DMS153 treated with DMSO at 0.1 percent for 48 hours (cell line): ENCODE results near the gene FMNL2.

Source experiments
- DNase-seq: peaks from one replicate; lab custom pipeline; 2025; ENCODE audit not compliant: unreplicated experiment; lab: John Stamatoyannopoulos, UW

The FMNL2 gene

GRCh38 chr2:152569186-152569585 lies 234.2 kb downstream of the FMNL2 start:
- DNase-seq = no peak

- no peak for DNase-seq
Measured at GRCh38 chr2:152571048-152571766, 236.2 kb downstream of the FMNL2 start.

- DNase-seq = no peak
Measured at GRCh38 chr2:152572031-152572430, 237.1 kb downstream of the FMNL2 start.

GRCh38 chr2:152573168-152573567 lies 238.2 kb downstream of the FMNL2 start:
- no peak for DNase-seq

GRCh38 chr2:152577579-152577978 lies 242.6 kb downstream of the FMNL2 start:
- no peak for DNase-seq

GRCh38 chr2:152578573-152578972 lies 243.6 kb downstream of the FMNL2 start:
- DNase-seq = no peak

- no peak for DNase-seq
Measured at GRCh38 chr2:152580714-152581113, 245.7 kb downstream of the FMNL2 start.

- no peak for DNase-seq
Measured at GRCh38 chr2:152581360-152581759, 246.4 kb downstream of the FMNL2 start.

GRCh38 chr2:152582081-152582480 lies 247.1 kb downstream of the FMNL2 start:
- no peak for DNase-seq

- no peak for DNase-seq
Measured at GRCh38 chr2:152583512-152584229, 248.7 kb downstream of the FMNL2 start.

GRCh38 chr2:152584301-152584700 lies 249.3 kb downstream of the FMNL2 start:
- no peak for DNase-seq

GRCh38 chr2:152585830-152586484 lies 251.0 kb downstream of the FMNL2 start:
- no peak for DNase-seq

- no peak for DNase-seq
Measured at GRCh38 chr2:152587187-152587947, 252.4 kb downstream of the FMNL2 start.

GRCh38 chr2:152588998-152589397 lies 254.0 kb downstream of the FMNL2 start:
- no peak for DNase-seq

- DNase-seq = no peak
Measured at GRCh38 chr2:152594022-152594766, 259.2 kb downstream of the FMNL2 start.

- no peak for DNase-seq
Measured at GRCh38 chr2:152594792-152595191, 259.8 kb downstream of the FMNL2 start.

GRCh38 chr2:152598975-152599759 lies 264.2 kb downstream of the FMNL2 start:
- no peak for DNase-seq

GRCh38 chr2:152600051-152600657 lies 265.2 kb downstream of the FMNL2 start:
- no peak for DNase-seq

- no peak for DNase-seq
Measured at GRCh38 chr2:152600697-152601096, 265.7 kb downstream of the FMNL2 start.
